Heart left ventricle (tissue), 13 donors: Measurements from ENCODE around the gene ALDH9A1.

Experiments
- CTCF ChIP-seq, 12 donors: fragments of 200-600 bp; sonication (generic) in 4 of 12; IDR thresholded peaks; one replicate each; pipeline versions ENCODE4 v1.5.0 to v1.8.0; 2018 to 2022; ENCODE audit warnings: antibody characterized with exemption in 12 of 12, mild to moderate bottlenecking in 5 of 12
- POLR2A ChIP-seq, 2 donors: fragments of 450-650 bp; IDR thresholded peaks; one replicate each; pipeline ENCODE4 v1.6.1; 2017; ENCODE audit warnings: antibody characterized with exemption in 2 of 2, mild to moderate bottlenecking in 2 of 2, moderate library complexity in 2 of 2
- donor health status: ischemic (EF 13 %, LVEDD 7.1; RV severe dilation, severe dysfunction).
- donor health status: DM: no; HTN: yes; CAD: no.
- donor health status: DM: no; HTN: no; CAD: no.
- donor health status: ischemic (EF 25% LVEDD 6.9; RV normal size, moderate dysfunction).
- donor health status: ischemic (EF 25% LVEDD 5.7; RV mildly dilated, moderate dysfunction).
- donor health status: ischemic (EF 35%, LVEDD 5.7; RV mildly dilated, moderate dysfunction).
- donor health status: nonischemic (EF 11% LVEDD 7.7; RV severe dilation, severe dysfunction).
- donor health status: DM: yes; HTN: yes; CAD: no.
- donor health status: PGD.
- donor health status: ischemic (EF 29% LVEDD 5.4; RV normal size, mild dysfunction).
- donor health status: nonischemic (EF 23%, LVEDD 6.1; RV moderate dilation, normal function).

DNA sequence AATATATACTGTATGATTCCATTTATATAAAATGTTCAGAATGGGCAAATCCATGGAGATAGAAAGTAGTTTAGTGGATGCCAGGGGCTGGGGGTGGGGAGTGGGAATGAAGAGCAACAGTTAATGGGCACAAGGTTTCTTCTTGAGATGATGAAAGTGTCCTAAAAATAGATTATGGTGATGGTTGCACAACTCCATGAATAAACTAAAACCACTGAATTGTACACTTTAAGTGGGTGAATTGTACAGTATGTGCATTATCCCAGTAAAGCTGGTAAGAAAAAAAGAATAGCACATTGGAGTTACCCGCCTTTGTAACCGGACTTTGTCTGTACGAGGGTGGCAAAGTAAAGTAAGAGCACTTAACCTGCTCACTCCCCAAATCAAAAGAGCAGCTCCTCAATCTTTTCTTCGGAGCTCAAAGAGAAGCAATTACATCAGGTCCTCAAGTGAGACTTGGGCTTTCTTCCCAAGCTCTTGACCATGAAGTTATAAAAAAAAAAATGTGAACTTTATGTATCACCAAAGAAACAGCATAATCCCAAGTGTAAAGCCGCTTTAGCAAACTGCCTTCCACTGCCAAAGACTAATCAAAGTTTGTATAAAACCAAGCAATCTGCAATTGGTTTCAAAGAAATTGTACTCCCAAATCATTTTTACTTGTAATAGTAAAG lies 32.1 kb downstream of the ALDH9A1 start:
- TF ChIP-seq CTCF (IDR thresholded peaks at IDR 0.05): no peak
- no peak for TF ChIP-seq POLR2A (IDR thresholded peaks at IDR 0.05)
